GM23248 (cell line): ENCODE data around the gene UBE2F.

Experiments used
- EZH2 ChIP-seq: fragments of 200-600 bp; sonication (generic); IDR thresholded peaks from 2 replicates; pipeline ENCODE4 v1.6.1; 2018; ENCODE audit warnings: antibody characterized with exemption, mild to moderate bottlenecking; ENCODE audit not compliant: insufficient read depth, poor library complexity, severe bottlenecking
- EZH2phosphoT487 ChIP-seq: fragments of 200-600 bp; sonication (generic); IDR thresholded peaks from 2 replicates; pipeline ENCODE4 v1.6.1; 2018; ENCODE audit warnings: antibody characterized with exemption, moderate library complexity, mild to moderate bottlenecking, low read depth; ENCODE audit not compliant: insufficient read depth

GRCh38 chr2:237964194-237964577 is 2.6 kb upstream of the UBE2F start:
- TF ChIP-seq EZH2phosphoT487 (no peak), EZH2 (no peak)
